Neural crest cell (in vitro differentiated cells): Measurements from ENCODE around the gene OR4D10. TPM values are rescaled to one million over a fixed set of nuclear protein-coding genes. Genes with fewer than 3 reads are reported as not detected.
"Not testable (repeated sequence)": the region's sequence is repeated elsewhere in the genome, so short reads cannot be mapped to it uniquely, and the experiment has no call there.

ENCODE experiments used
- DNase-seq: peaks from one replicate; pipeline ENCODE4 v3.0.0; 2021; ENCODE audit warnings: low read depth, mixed read lengths, low spot score
- H3K27ac Mint-ChIP-seq: one replicate; pipeline ENCODE4 v1.8.0; 2021; ENCODE audit warnings: mild to moderate bottlenecking, mixed read lengths; ENCODE audit not compliant: unreplicated experiment
- H3K27me3 Mint-ChIP-seq: 2 replicates; pipeline ENCODE4 v1.8.0; 2021; ENCODE audit warnings: low read depth, mild to moderate bottlenecking, mixed read lengths
- H3K36me3 Mint-ChIP-seq: 2 replicates; pipeline ENCODE4 v1.8.0; 2021; ENCODE audit warnings: low read depth, mild to moderate bottlenecking, mixed read lengths
- H3K4me1 Mint-ChIP-seq: 2 replicates; pipeline ENCODE4 v1.8.0; 2021; ENCODE audit warnings: mixed read lengths
- H3K4me3 Mint-ChIP-seq: one replicate; pipeline ENCODE4 v1.8.0; 2021; ENCODE audit warnings: mild to moderate bottlenecking, mixed read lengths
- H3K9me3 Mint-ChIP-seq: 2 replicates; pipeline ENCODE4 v1.8.0; 2021; ENCODE audit warnings: mixed read lengths
- CTCF ChIP-seq: fragments of 200-600 bp; sonication (generic); conservative IDR thresholded peaks from 2 replicates; pipeline ENCODE4 v1.5.0; 2021; ENCODE audit warnings: antibody characterized with exemption, mild to moderate bottlenecking
- total RNA-seq: library from RNA; stranded (reverse); gene quantifications from 2 replicates; pipeline ENCODE4 v1.2.1, GENCODE V29; 2021

Gene OR4D10
- total RNA-seq, 1 donor from 2014 or later, result not detected

- Mint-ChIP-seq H3K9me3 (peaks cover 2% of the 10 kb centered on the region), H3K36me3 (no peaks in the 10 kb centered on the region), H3K27me3 (no peaks in the 10 kb centered on the region), H3K4me3 (no peak within 1 kb of the TSS), H3K27ac (no peak within 1 kb of the TSS), H3K4me1 (no peaks in the 10 kb centered on the region)
- DNase-seq, result no peak
- no peak for TF ChIP-seq CTCF
These were observed 30.2 kb downstream of the OR4D10 start, which contains the start of gene OR4D11 for GRCh38 chr11:59503276-59503675. Gene OR4D11 (plus strand): TSS chr11:59503576. CDS start chr11:59503576, 0 bp downstream.

GRCh38 chr11:59510941-59511589 is 38.0 kb downstream of the OR4D10 start, which contains the start of gene OR4D9:
Gene OR4D9 (plus strand): TSS chr11:59511539. CDS start chr11:59514913, 3,374 bp downstream.
- H3K27me3 Mint-ChIP-seq, result peaks cover 5% of the 10 kb centered on the region
- DNase-seq, result no peak
- no peaks in the 10 kb centered on the region for H3K4me1 Mint-ChIP-seq
- H3K27ac Mint-ChIP-seq, result peak within 1 kb of the TSS; percentile 22
- H3K36me3 Mint-ChIP-seq, result no peaks in the 10 kb centered on the region
- TF ChIP-seq CTCF, result no peak
- no peak within 1 kb of the TSS for H3K4me3 Mint-ChIP-seq
- H3K9me3 Mint-ChIP-seq, result no peaks in the 10 kb centered on the region

GRCh38 chr11:59511675-59512074 is 38.6 kb downstream of the OR4D10 start:
- H3K36me3 Mint-ChIP-seq, result no peaks in the 10 kb centered on the region
- peaks cover 5% of the 10 kb centered on the region for H3K27me3 Mint-ChIP-seq
- H3K4me3 Mint-ChIP-seq, result no peak overlapping the region
- no peak for TF ChIP-seq CTCF
- no peaks in the 10 kb centered on the region for H3K9me3 Mint-ChIP-seq
- H3K4me1 Mint-ChIP-seq, result no peaks in the 10 kb centered on the region
- no peak for DNase-seq
- peak overlapping the region; percentile 22 for H3K27ac Mint-ChIP-seq

GRCh38 chr11:59520139-59520538 is 47.0 kb downstream of the OR4D10 start:
- H3K4me1 Mint-ChIP-seq, H3K27ac Mint-ChIP-seq, DNase-seq, H3K36me3 Mint-ChIP-seq, H3K27me3 Mint-ChIP-seq, H3K4me3 Mint-ChIP-seq, H3K9me3 Mint-ChIP-seq: not testable (repeated sequence)

- TF ChIP-seq CTCF, result no peak
- Mint-ChIP-seq H3K4me3 (no peak overlapping the region), H3K27me3 (peaks cover 2% of the 10 kb centered on the region), H3K27ac (no peak overlapping the region), H3K9me3 (no peaks in the 10 kb centered on the region), H3K4me1 (no peaks in the 10 kb centered on the region), H3K36me3 (no peaks in the 10 kb centered on the region)
- no peak for DNase-seq
These were observed 47.6 kb downstream of the OR4D10 start for GRCh38 chr11:59520741-59521140.

- Mint-ChIP-seq H3K36me3 (no peaks in the 10 kb centered on the region), H3K4me3 (no peak overlapping the region), H3K27ac (no peak overlapping the region), H3K4me1 (peaks cover 10% of the 10 kb centered on the region), H3K9me3 (no peaks in the 10 kb centered on the region), H3K27me3 (peaks cover 2% of the 10 kb centered on the region)
- no peak for TF ChIP-seq CTCF
- DNase-seq, result no peak
These were observed 50.4 kb downstream of the OR4D10 start for GRCh38 chr11:59523541-59523940.
